Naive B cell (primary cell): Measurements from ENCODE around the gene COPZ2. TPM values are rescaled to one million over a fixed set of nuclear protein-coding genes. Genes with fewer than 3 reads are reported as not detected.

Experiments used
- ATAC-seq, 2 donors: fragments of 150-1000 bp; cut with Tn5 transposase; 2 replicates each; pipeline ENCODE4 v1.10.0; 2021; ENCODE audit warnings: low read depth in 2 of 2, mild to moderate bottlenecking in 2 of 2, moderate library complexity in 2 of 2
- DNase-seq: peaks from one replicate; pipeline ENCODE4 v3.0.0; 2022
- H3K27ac Mint-ChIP-seq, 6 donors: one replicate each; pipeline ENCODE4 v1.8.0; 2020 to 2022; ENCODE audit warnings: mild to moderate bottlenecking in 6 of 6, mixed read lengths in 6 of 6, moderate library complexity in 5 of 6, inconsistent platforms in 2 of 6
- H3K27me3 Mint-ChIP-seq, 3 donors: one replicate each; pipeline ENCODE4 v1.8.0; 2021 to 2022; ENCODE audit warnings: mixed read lengths in 3 of 3, mild to moderate bottlenecking in 1 of 3
- H3K36me3 Mint-ChIP-seq, 2 donors: one replicate each; pipeline ENCODE4 v1.8.0; 2020 to 2022; ENCODE audit warnings: mixed read lengths in 2 of 2, inconsistent platforms in 1 of 2, mild to moderate bottlenecking in 1 of 2
- H3K4me1 Mint-ChIP-seq, 3 donors: one replicate each; pipeline ENCODE4 v1.8.0; 2020 to 2022; ENCODE audit warnings: mixed read lengths in 3 of 3, inconsistent platforms in 1 of 3, mild to moderate bottlenecking in 1 of 3, moderate library complexity in 1 of 3
- H3K4me3 Mint-ChIP-seq, 8 donors: one replicate each; pipeline ENCODE4 v1.8.0; 2020 to 2022; ENCODE audit warnings: mild to moderate bottlenecking in 8 of 8, mixed read lengths in 8 of 8, moderate library complexity in 8 of 8, inconsistent platforms in 2 of 8
- H3K9me3 Mint-ChIP-seq, 7 donors: one replicate each; pipeline ENCODE4 v1.8.0; 2020 to 2022; ENCODE audit warnings: mixed read lengths in 7 of 7, mild to moderate bottlenecking in 5 of 7, inconsistent platforms in 2 of 7, moderate library complexity in 1 of 7
- polyA plus RNA-seq, 6 donors: library from polyadenylated mRNA; unstranded; fragments of 300-500 nt; fragmentation: Illumina TruSeq; gene quantifications; one replicate each; pipeline ENCODE4 v1.2.3, GENCODE V29; 2021; ENCODE audit warnings: low read depth in 6 of 6

COPZ2 gene
- polyA plus RNA-seq, 6 donors from 2014 or later = 0.81 to 2.5 (median 1.6) TPM; not detected in 1

GRCh38 chr17:48052956-48053757, 15.6 kb upstream of the COPZ2 start:
- peaks cover 0 to 11% of the 10 kb centered on the region in 2 donors for H3K36me3 Mint-ChIP-seq
- peaks cover 56 to 75% (median 74%) of the 10 kb centered on the region in 3 donors for H3K4me1 Mint-ChIP-seq
- peak overlapping the region in 3 of 6 donors; percentile 49 to 62 (median 54) for H3K27ac Mint-ChIP-seq

GRCh38 chr17:48051706-48052486, 14.3 kb upstream of the COPZ2 start:
- Mint-ChIP-seq H3K27ac (peak overlapping the region in 3 of 6 donors; percentile 19 to 38 (median 21)), H3K36me3 (peaks cover 0 to 11% of the 10 kb centered on the region in 2 donors), H3K9me3 (no peaks in the 10 kb centered on the region), H3K4me1 (peaks cover 67 to 87% (median 80%) of the 10 kb centered on the region in 3 donors), H3K4me3 (peak overlapping the region in 2 of 8 donors; percentile 44 to 77), H3K27me3 (no peaks in the 10 kb centered on the region)
- ATAC-seq = no peak
- DNase-seq = no peak

More at GRCh38 chr17:48052956-48053757, 15.6 kb upstream of the COPZ2 start:
- Mint-ChIP-seq H3K27me3 (no peaks in the 10 kb centered on the region), H3K4me3 (peak overlapping the region in 3 of 8 donors; percentile 44 to 56 (median 53)), H3K9me3 (no peaks in the 10 kb centered on the region)
- no peak for DNase-seq
- no peak for ATAC-seq

DNA sequence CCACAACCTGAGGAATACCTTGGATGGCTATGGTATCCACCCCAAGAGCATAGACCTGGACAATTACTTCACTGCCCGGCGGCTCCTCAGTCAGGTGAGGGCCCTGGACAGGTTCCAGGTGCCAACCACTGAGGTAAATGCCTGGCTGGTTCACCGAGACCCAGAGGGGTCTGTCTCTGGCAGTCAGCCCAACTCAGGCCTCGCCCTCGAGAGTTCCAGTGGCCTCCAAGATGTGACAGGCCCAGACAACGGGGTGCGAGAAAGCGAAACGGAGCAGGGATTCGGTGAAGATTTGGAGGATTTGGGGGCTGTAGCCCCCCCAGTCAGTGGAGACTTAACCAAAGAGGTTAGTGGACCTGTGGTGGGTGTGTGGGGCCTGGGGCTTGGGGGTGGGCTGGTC, 13.7 kb upstream of the COPZ2 start:
- peak overlapping the region in 2 of 8 donors; percentile 77 to 86 for H3K4me3 Mint-ChIP-seq
- ATAC-seq = no peak
- no peak for DNase-seq
- H3K9me3 Mint-ChIP-seq = no peaks in the 10 kb centered on the region
- peaks cover 0 to 7% of the 10 kb centered on the region in 2 donors for H3K36me3 Mint-ChIP-seq
- peaks cover 66 to 87% (median 81%) of the 10 kb centered on the region in 3 donors for H3K4me1 Mint-ChIP-seq
- no peaks in the 10 kb centered on the region for H3K27me3 Mint-ChIP-seq
- peak overlapping the region in 1 of 6 donors; percentile 38 for H3K27ac Mint-ChIP-seq

DNA sequence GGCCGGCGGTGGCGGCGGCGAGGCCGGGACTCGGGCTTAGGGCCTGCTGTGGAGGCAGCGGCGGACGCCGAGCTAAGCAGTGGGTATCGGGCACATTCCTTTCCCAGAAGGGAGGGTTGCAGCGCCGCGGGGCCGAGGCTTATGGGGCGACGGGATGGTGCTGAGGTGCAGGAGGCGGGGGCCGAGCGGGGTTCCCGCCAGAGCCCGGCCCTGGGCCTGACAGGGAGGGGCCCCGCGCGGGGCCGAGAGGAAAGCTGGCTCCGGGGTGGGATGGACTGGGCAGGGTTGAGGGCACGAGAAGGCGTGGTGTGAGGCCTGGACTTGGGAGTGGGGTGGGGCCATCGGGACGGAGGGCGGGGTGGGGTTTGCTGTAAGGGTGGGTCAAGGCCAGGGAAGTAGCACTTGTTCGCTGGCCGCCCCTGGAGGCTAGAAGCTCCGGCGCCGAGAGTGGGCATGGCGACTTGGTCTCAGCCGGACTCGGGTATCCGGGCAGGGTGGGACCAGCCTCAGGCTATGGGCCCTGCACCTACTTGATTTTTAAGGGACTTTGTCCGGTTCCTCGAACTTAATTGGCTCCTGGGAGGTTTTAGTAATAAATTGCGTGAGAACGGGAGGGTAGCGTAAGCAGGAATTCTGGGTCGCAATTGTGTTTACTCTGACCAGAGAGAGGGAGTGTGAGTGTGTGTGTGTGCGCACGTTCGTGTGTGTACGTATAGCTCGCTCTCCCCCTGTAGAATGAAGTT, 11.0 kb upstream of the COPZ2 start:
- Mint-ChIP-seq H3K9me3 (no peaks in the 10 kb centered on the region), H3K36me3 (no peaks in the 10 kb centered on the region), H3K4me3 (peak overlapping the region; percentile 85 to 100 (median 94)), H3K27me3 (no peaks in the 10 kb centered on the region), H3K27ac (peak overlapping the region; percentile 78 to 98 (median 95)), H3K4me1 (peaks cover 53 to 72% (median 65%) of the 10 kb centered on the region in 3 donors)
- ATAC-seq = peak; percentile 8
- DNase-seq = peak; percentile 5

DNA sequence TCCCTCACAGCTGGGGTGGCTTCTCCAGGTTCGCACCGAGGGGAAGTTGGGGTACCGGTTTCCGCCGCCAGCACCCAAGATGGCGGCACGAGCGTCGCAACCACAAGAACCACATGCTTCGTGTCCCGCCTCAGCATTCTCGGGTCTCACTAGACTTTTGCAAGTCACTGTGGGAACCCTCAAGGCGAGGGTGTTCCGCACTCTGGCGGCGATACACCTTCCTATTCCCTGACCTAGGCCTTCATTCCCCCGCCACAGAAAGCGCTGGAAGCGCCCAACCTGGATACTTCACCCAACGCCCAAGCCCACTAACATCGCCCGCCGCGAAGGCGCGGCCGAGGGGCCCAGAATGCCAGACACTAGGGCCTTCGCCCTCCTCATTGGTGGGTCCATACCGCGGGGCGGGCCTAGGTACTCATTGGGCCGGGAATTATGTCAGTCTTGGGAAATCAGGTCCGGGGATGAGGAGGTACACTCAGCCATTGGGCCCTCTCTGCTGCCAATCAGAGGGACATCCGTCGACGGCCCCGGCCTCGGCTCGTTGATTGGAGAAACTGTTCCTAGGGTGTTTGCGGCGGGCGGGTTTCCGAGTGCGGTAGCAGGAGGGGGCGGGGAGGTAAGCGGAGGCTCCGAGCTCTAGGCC, 10.3 kb upstream of the COPZ2 start, which contains the start of gene NFE2L1:
Gene NFE2L1, plus strand, starts transcription at position 619 of the 643 bp plus-strand sequence. CDS start 2,760 bp downstream, outside the sequence.
- H3K27me3 Mint-ChIP-seq = no peaks in the 10 kb centered on the region
- no peaks in the 10 kb centered on the region for H3K9me3 Mint-ChIP-seq
- ATAC-seq = peak; percentile 93
- peaks cover 49 to 65% (median 58%) of the 10 kb centered on the region in 3 donors for H3K4me1 Mint-ChIP-seq
- peak within 1 kb of the TSS; percentile 91 to 98 (median 96) for H3K27ac Mint-ChIP-seq
- no peaks in the 10 kb centered on the region for H3K36me3 Mint-ChIP-seq
- DNase-seq = peak; percentile 98
- peak within 1 kb of the TSS; percentile 85 to 100 (median 94) for H3K4me3 Mint-ChIP-seq

DNA sequence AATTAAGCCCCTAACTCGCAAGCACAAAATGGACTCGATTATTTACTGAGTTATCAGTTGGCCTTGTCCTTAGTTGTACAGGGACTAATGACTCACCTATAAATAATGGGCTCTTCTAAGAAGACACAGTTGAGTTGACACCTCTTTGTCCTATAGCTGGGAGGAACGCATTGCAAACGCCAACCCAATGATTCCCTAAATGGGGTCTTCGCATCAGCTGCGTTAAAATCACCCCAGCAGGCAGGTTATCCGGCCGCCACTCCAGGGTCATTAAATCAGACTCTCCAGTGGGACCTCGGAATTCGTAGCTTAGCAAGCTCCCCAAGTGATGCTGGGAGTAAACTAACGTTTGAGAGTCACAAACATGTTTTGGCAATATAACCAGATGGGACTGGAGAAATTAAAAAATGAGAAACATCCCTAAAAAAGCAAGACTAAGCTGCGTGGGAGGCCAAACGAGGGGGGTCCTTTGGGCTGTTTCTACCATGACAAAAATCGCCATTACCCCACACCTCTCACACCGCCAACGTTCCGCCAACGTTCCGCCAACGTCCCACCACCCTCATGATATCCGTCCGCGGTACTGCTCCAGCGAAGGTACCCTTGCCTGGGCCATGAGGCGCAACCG, 9.6 kb upstream of the COPZ2 start:
- Mint-ChIP-seq H3K27ac (peak overlapping the region; percentile 91 to 98 (median 96)), H3K4me1 (peaks cover 44 to 58% (median 51%) of the 10 kb centered on the region in 3 donors), H3K4me3 (peak overlapping the region; percentile 85 to 100 (median 94)), H3K27me3 (no peaks in the 10 kb centered on the region), H3K9me3 (no peaks in the 10 kb centered on the region), H3K36me3 (no peaks in the 10 kb centered on the region)
- ATAC-seq = no peak
- no peak for DNase-seq

GRCh38 chr17:48046296-48046695, 8.7 kb upstream of the COPZ2 start:
- ATAC-seq = no peak
- Mint-ChIP-seq H3K4me1 (peaks cover 39 to 49% (median 43%) of the 10 kb centered on the region in 3 donors), H3K36me3 (no peaks in the 10 kb centered on the region), H3K4me3 (peak overlapping the region in 4 of 8 donors; percentile 21 to 97 (median 90)), H3K27me3 (no peaks in the 10 kb centered on the region), H3K9me3 (no peaks in the 10 kb centered on the region), H3K27ac (peak overlapping the region in 1 of 6 donors; percentile 94)
- no peak for DNase-seq

DNA sequence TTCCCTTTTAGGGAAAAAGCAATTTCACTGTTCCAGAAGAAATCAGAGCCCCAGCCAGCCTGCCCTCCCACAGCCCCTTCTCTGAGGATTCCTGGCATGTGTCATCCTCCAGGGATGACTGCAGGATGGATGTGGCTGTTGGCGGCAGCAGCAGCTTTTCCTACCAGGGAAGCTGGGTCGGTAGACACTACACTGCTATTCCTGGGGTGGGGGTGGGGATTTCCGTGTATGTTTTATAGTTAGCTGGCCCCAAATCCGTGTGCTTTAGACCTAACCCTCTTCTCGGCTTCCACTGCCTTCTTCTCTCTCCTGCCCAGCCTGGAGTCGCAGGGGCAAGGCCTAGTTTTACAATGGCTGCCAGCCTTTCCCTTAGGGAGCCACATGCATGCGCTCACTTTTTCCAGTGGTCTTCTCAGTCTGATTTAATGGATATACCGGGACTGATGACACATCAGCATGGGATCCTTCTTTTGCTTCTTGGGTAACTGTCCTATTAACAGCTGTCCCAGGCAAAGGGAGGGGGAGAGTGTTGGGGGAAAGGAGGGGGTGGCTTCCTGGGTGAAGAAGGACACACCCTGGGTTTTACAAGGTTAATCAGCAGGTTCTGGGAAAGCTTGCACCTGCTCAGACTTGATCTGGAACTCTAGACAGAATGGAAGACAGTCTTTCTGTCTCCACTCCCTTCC, 7.9 kb upstream of the COPZ2 start:
- Mint-ChIP-seq H3K4me1 (peaks cover 35 to 41% (median 35%) of the 10 kb centered on the region in 3 donors), H3K27ac (peak overlapping the region in 1 of 6 donors; percentile 78), H3K4me3 (peak overlapping the region in 2 of 8 donors; percentile 38 to 64)

GRCh38 chr17:48044851-48045250, 7.3 kb upstream of the COPZ2 start:
- Mint-ChIP-seq H3K27me3 (no peaks in the 10 kb centered on the region), H3K9me3 (no peaks in the 10 kb centered on the region), H3K27ac (peak overlapping the region in 1 of 6 donors; percentile 78), H3K4me3 (peak overlapping the region in 2 of 8 donors; percentile 38 to 53), H3K4me1 (peaks cover 30 to 35% (median 31%) of the 10 kb centered on the region in 3 donors), H3K36me3 (no peaks in the 10 kb centered on the region)
- ATAC-seq = no peak
- no peak for DNase-seq

More for the DNA sequence above, 7.9 kb upstream of the COPZ2 start:
- ATAC-seq (no peak), DNase-seq (no peak)
- H3K36me3 Mint-ChIP-seq = no peaks in the 10 kb centered on the region
- H3K9me3 Mint-ChIP-seq = no peaks in the 10 kb centered on the region
- H3K27me3 Mint-ChIP-seq = no peaks in the 10 kb centered on the region

DNA sequence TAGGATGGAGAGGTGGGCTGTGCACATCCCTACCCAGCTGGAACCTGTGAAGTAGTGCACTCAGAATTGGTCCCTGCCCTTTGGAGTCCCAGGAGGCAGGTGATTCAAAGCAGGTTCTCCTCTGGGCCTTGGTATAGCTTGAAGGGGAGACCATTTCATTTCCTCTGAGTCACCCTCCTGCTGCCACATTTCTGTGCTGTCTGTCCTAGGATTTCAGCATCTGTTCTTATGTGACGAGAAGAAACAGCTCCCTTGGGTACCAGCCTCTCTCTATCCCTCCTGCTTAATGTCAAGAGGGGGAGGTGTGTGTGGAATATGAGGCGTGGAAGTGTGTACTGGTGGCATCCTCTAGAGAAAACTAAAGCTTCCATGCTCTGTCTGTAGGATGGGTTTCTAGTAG, 5.6 kb upstream of the COPZ2 start:
- Mint-ChIP-seq H3K4me1 (peaks cover 19 to 29% (median 25%) of the 10 kb centered on the region in 3 donors), H3K9me3 (no peaks in the 10 kb centered on the region), H3K36me3 (no peaks in the 10 kb centered on the region), H3K27ac (no peak overlapping the region), H3K27me3 (peaks cover under 1 to 5% (median 4%) of the 10 kb centered on the region in 3 donors), H3K4me3 (peak overlapping the region in 1 of 8 donors; percentile 31)
- DNase-seq (no peak), ATAC-seq (no peak)

DNA sequence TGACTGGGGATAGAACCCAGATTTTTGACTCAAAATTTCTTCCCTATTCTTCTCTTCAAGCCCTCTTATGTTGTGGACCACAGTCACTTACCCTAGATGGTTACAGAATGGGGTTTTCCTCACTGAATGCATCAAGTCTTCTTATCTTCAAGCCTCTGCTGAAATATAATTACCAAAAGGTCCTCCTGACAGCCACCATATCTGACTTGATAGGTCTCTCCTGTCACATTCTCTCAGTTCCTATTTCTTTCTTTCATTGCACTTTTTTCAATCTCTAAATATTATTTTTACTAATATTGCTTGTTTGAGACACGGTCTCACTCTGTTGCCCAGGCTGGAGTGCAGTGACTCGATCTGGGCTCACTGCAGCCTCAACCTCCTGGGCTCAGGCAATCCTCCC, 1.1 kb upstream of the COPZ2 start:
- H3K4me3 Mint-ChIP-seq = peak overlapping the region in 7 of 8 donors; percentile 65 to 95 (median 91)
- H3K9me3 Mint-ChIP-seq = no peaks in the 10 kb centered on the region
- H3K27ac Mint-ChIP-seq = no peak overlapping the region
- H3K4me1 Mint-ChIP-seq = peaks cover 13 to 15% (median 13%) of the 10 kb centered on the region in 3 donors
- no peaks in the 10 kb centered on the region for H3K36me3 Mint-ChIP-seq
- ATAC-seq (no peak), DNase-seq (no peak)
- peaks cover 10 to 15% (median 14%) of the 10 kb centered on the region in 3 donors for H3K27me3 Mint-ChIP-seq
